Nephron (organoid): ENCODE data around the gene GPR62.

Experiments
- H3K27ac Mint-ChIP-seq, 3 experiments: 2 replicates each; pipeline ENCODE4 v1.8.0; 2020; ENCODE audit warnings: mixed read lengths in 3 of 3, mild to moderate bottlenecking in 2 of 3, moderate library complexity in 1 of 3
- H3K27me3 Mint-ChIP-seq: 2 replicates; pipeline ENCODE4 v1.8.0; 2021; ENCODE audit warnings: low read depth, mild to moderate bottlenecking, moderate library complexity, mixed read lengths
- H3K36me3 Mint-ChIP-seq: 2 replicates; pipeline ENCODE4 v1.8.0; 2020; ENCODE audit warnings: low read depth, mixed read lengths
- H3K4me1 Mint-ChIP-seq: 2 replicates; pipeline ENCODE4 v1.8.0; 2020; ENCODE audit warnings: mixed read lengths
- H3K4me3 Mint-ChIP-seq, 3 experiments: 2 replicates each; pipeline ENCODE4 v1.8.0; 2020; ENCODE audit warnings: mild to moderate bottlenecking in 3 of 3, mixed read lengths in 3 of 3, moderate library complexity in 2 of 3
- H3K9me3 Mint-ChIP-seq: 2 replicates; pipeline ENCODE4 v1.8.0; 2020; ENCODE audit warnings: mixed read lengths
- CTCF ChIP-seq, 3 experiments: fragments of 200-600 bp; sonication (generic); IDR thresholded peaks; one replicate each; pipeline ENCODE4 v1.5.0; 2021; ENCODE audit warnings: antibody characterized with exemption in 3 of 3; ENCODE audit not compliant: unreplicated experiment in 3 of 3

The GPR62 gene

GRCh38 chr3:51969841-51970240 is 14.7 kb downstream of the GPR62 start:
- H3K27ac Mint-ChIP-seq: peak overlapping the region in 1 of 3 experiments; percentile 90
- no peaks in the 10 kb centered on the region for H3K9me3 Mint-ChIP-seq

GRCh38 chr3:51970606-51971300 is 15.6 kb downstream of the GPR62 start:
- Mint-ChIP-seq H3K4me1 (peaks cover 45% of the 10 kb centered on the region), H3K27ac (peak overlapping the region; percentile 33 to 68 (median 53)), H3K27me3 (no peaks in the 10 kb centered on the region), H3K9me3 (no peaks in the 10 kb centered on the region), H3K4me3 (peak overlapping the region; percentile 51 to 76 (median 57)), H3K36me3 (no peaks in the 10 kb centered on the region)
- TF ChIP-seq CTCF (IDR thresholded peaks at IDR 0.05; ENCODE audit: unreplicated experiment in 3 of 3): no peak

More at GRCh38 chr3:51969841-51970240, 14.7 kb downstream of the GPR62 start:
- H3K27me3 Mint-ChIP-seq: no peaks in the 10 kb centered on the region
- peaks cover 47% of the 10 kb centered on the region for H3K4me1 Mint-ChIP-seq
- H3K36me3 Mint-ChIP-seq: no peaks in the 10 kb centered on the region
- no peak for TF ChIP-seq CTCF (IDR thresholded peaks at IDR 0.05; ENCODE audit: unreplicated experiment in 3 of 3)
- H3K4me3 Mint-ChIP-seq: peak overlapping the region in 2 of 3 experiments; percentile 55 to 76

GRCh38 chr3:51971350-51971749 is 16.2 kb downstream of the GPR62 start:
- peak overlapping the region; percentile 49 to 76 (median 51) for H3K4me3 Mint-ChIP-seq
- H3K36me3 Mint-ChIP-seq: no peaks in the 10 kb centered on the region
- no peaks in the 10 kb centered on the region for H3K27me3 Mint-ChIP-seq
- peak overlapping the region in 2 of 3 experiments; percentile 53 to 57 for H3K27ac Mint-ChIP-seq
- TF ChIP-seq CTCF (IDR thresholded peaks at IDR 0.05; ENCODE audit: unreplicated experiment in 3 of 3): no peak
- H3K9me3 Mint-ChIP-seq: no peaks in the 10 kb centered on the region
- peaks cover 43% of the 10 kb centered on the region for H3K4me1 Mint-ChIP-seq

GRCh38 chr3:51974277-51974962 is 19.2 kb downstream of the GPR62 start:
- H3K4me3 Mint-ChIP-seq: peak overlapping the region; percentile 93 to 96 (median 94)
- H3K36me3 Mint-ChIP-seq: no peaks in the 10 kb centered on the region
- H3K9me3 Mint-ChIP-seq: no peaks in the 10 kb centered on the region
- H3K4me1 Mint-ChIP-seq: peaks cover 38% of the 10 kb centered on the region
- H3K27me3 Mint-ChIP-seq: no peaks in the 10 kb centered on the region
- peak overlapping the region; percentile 90 to 95 (median 91) for H3K27ac Mint-ChIP-seq
- TF ChIP-seq CTCF (IDR thresholded peaks at IDR 0.05; ENCODE audit: unreplicated experiment in 3 of 3): peak in 1 of 3 experiments; percentile 55

GRCh38 chr3:51974963-51975851 is 20.0 kb downstream of the GPR62 start, which contains the start of gene ABHD14A:
ABHD14A (plus strand) TSS chr3:51975064; CDS start chr3:51975136, 72 bp downstream.
- H3K4me3 Mint-ChIP-seq: peak within 1 kb of the TSS; percentile 93 to 96 (median 94)
- H3K27me3 Mint-ChIP-seq: no peaks in the 10 kb centered on the region
- H3K4me1 Mint-ChIP-seq: peaks cover 36% of the 10 kb centered on the region
- no peaks in the 10 kb centered on the region for H3K36me3 Mint-ChIP-seq
- peak within 1 kb of the TSS; percentile 90 to 95 (median 91) for H3K27ac Mint-ChIP-seq
- no peaks in the 10 kb centered on the region for H3K9me3 Mint-ChIP-seq
- no peak for TF ChIP-seq CTCF (IDR thresholded peaks at IDR 0.05; ENCODE audit: unreplicated experiment in 3 of 3)
